Urothelium cell line (cell line): ENCODE measurements around the gene KLHL11.
"Not testable (repeated sequence)": the region's sequence is repeated elsewhere in the genome, so short reads cannot be mapped to it uniquely, and the experiment has no call there.

Experiments used
- DNase-seq: peaks from one replicate; pipeline ENCODE4 v3.0.0; 2011; ENCODE audit warnings: low spot score, mixed read lengths
- FAIRE-seq: peaks from 2 replicates; lab custom pipeline; 2011; peaks lifted over from hg19 to GRCh38; lab: Jason Lieb, UNC

KLHL11 gene

GRCh38 chr17:41891135-41892020 is 26.2 kb upstream of the KLHL11 start:
- no peak for DNase-seq
- no peak for FAIRE-seq

- DNase-seq: no peak
- no peak for FAIRE-seq
Measured at GRCh38 chr17:41888332-41888965, 23.2 kb upstream of the KLHL11 start.

- FAIRE-seq (no peak), DNase-seq (no peak)
Measured at GRCh38 chr17:41885733-41886132, 20.5 kb upstream of the KLHL11 start.

DNA sequence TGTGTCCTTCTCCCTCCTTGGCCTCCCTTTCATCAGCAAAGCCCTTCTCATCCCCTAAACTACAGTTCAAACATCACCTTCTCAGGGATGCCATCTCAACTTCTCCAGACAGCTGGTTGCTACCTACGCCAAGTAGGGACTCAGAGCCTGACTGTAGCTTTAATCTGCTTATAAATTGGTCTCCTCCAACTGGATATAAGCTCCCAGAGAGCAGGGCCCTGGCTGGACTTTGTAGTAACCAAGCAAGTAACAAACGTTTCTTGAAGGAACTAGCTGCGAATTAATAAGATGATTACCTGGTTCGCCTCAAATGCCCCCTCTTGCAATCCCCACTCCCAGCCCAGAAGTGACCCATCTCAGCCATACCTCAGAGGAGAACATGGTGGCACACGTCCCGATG is 17.5 kb upstream of the KLHL11 start:
- FAIRE-seq (no peak), DNase-seq (no peak)

- FAIRE-seq (no peak), DNase-seq (no peak)
Measured at GRCh38 chr17:41880130-41880529, 14.9 kb upstream of the KLHL11 start.

DNA sequence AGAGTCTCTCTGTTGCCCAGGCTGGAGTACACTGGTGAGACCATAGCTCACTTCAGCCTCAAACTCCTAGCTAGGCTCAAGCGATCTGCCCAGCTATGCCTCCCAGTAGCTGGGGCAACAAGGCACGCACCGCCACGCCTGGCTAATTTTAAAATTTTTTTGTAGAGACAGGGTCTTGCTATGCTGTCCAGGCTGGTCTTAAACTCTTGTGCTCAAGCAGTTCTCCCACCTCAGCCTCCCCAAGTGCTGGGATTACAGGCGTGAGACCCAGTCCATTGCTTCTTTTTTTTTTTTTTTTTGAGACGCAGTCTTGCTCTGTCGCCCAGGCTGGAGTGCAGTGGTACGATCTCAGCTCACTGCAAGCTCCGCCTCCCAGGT is 9.1 kb upstream of the KLHL11 start:
- not testable (repeated sequence) for FAIRE-seq, DNase-seq

DNA sequence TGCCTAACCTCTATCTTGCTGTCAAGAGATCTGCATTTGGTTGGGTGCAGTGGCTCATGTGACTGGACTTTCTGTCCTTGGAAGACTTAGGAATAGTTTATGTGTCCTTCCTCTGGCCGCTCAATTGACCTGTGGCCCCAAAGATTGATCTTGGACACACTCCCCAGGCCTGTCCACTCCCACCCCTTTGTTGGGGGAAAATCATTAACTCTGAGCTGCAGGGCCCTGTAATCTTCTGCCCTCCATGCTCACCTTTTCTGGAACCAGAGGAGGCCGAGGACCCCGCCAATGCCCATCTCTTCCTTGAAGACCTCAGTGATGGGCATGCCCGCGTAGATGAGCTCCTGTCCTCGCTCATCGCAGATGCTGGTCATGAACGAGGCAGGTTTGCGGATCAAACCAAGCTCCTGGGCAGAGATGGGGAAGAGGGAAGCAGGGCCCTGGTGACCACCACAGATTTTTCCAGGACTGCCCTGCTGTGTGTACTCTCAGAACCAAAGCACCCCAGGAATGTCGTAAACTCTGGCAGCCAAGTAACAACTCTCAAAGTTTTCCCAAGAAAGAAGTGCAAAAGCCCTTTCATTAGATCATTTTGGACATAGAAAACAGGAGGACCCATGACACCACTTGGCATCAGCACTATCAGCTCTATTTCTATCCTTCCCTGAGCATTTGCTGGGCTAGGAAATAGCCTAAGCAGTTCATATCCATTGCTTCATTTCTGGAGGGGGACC is 8.5 kb upstream of the KLHL11 start:
- DNase-seq (no peak), FAIRE-seq (no peak)

GRCh38 chr17:41871789-41872188 is 6.6 kb upstream of the KLHL11 start:
- DNase-seq (no peak), FAIRE-seq (no peak)

DNA sequence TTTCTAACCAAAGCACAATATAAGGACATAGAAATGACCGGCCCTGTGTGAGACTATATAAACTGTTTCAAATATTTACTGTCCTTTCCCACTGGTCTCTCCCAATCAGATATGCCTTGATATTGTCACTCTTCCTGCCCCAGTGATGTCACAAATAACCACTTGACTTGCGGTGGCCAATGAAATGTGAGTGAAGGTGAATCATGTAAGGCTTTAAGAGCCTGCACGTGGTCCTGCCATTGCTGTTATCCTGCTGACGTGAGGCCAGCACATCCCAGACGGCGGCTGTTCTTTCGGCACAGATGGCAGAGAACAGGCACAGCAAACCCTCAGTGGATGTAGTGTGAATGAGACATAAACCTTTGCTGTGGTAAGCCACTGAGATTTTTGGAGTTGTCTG is 5.4 kb upstream of the KLHL11 start:
- FAIRE-seq (no peak), DNase-seq (no peak)

DNA sequence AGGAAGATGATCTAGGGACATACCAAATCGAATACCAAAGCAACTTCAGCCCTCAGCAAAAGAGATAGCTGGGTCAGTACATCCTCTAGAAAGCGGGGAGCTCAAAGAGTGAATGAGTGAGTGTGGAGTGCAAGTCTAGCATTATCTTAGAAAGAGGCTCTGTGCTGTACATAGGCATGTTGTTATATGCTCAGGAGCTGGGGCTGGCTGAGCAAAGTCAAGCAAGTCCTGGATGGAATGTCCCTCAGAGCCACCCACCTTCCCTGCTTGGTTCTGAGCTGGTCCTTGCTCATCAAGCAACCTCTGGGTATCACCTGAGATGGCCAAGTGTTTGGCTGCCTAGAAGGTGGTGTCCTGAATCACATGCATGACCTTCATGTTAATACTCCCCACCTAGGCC is 4.9 kb upstream of the KLHL11 start:
- no peak for DNase-seq
- no peak for FAIRE-seq

- FAIRE-seq (no peak), DNase-seq (no peak)
Measured at GRCh38 chr17:41869426-41869825, 4.2 kb upstream of the KLHL11 start.

DNA sequence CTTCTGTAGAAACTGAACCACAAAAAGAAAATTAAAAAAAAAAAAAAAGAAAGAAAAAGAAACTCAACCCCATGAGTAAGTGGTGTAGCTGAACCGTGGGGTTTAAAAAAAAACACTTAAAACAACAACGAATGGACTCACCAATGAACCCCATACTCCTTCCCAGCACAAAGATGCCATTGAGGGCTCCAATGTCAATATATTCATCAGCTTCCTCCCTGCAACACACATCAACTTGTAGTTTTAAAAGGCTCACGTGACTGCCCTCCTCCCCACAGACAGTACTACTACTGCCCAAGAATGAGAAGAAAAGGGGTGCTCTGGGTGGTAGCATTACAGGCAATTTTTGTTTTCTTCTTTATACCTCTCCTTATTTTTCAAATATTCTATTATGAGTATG is 3.3 kb upstream of the KLHL11 start:
- DNase-seq (no peak), FAIRE-seq (no peak)

DNA sequence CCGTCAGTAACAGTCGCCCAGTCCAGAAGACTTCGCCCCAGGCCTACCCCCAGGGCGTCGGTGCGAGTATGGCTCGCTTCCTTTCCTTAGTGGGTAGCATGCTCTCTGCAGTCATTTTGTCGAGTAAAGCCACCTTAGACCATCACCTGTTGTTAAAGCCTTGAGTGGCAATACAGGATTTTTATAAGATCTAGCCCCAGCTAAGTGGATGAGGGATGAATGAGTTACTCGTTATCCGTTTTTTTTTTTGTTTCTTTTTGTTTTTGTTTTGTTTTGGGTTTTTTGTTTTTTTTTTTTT is 322 bp upstream of the KLHL11 start:
- FAIRE-seq (no peak), DNase-seq (no peak)

DNA sequence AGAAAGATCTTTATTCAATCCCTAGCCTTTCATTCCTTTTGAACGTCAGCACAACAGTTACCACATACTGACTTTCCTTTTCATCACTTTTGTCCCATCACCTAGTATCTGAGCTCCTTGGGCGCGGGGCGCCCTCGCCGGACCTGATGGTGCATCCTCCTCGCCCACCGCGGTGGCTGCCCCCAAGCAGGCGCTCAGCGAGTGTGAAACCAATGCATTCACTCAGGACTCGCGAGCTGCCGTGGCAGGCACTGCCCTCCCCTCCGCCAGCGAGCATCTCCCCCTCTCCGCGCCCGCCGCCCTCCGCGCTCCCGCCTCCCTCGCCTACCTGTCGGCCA is 756 bp downstream of the KLHL11 start:
- no peak for DNase-seq
- FAIRE-seq: peak; percentile 52

GRCh38 chr17:41863074-41863848 is 2.0 kb downstream of the KLHL11 start:
- FAIRE-seq (no peak), DNase-seq (no peak)

- DNase-seq (no peak), FAIRE-seq (no peak)
Measured at GRCh38 chr17:41860254-41860931, 4.8 kb downstream of the KLHL11 start.

- FAIRE-seq: not testable (repeated sequence)
Measured at GRCh38 chr17:41851382-41851781, 13.8 kb downstream of the KLHL11 start.

DNA sequence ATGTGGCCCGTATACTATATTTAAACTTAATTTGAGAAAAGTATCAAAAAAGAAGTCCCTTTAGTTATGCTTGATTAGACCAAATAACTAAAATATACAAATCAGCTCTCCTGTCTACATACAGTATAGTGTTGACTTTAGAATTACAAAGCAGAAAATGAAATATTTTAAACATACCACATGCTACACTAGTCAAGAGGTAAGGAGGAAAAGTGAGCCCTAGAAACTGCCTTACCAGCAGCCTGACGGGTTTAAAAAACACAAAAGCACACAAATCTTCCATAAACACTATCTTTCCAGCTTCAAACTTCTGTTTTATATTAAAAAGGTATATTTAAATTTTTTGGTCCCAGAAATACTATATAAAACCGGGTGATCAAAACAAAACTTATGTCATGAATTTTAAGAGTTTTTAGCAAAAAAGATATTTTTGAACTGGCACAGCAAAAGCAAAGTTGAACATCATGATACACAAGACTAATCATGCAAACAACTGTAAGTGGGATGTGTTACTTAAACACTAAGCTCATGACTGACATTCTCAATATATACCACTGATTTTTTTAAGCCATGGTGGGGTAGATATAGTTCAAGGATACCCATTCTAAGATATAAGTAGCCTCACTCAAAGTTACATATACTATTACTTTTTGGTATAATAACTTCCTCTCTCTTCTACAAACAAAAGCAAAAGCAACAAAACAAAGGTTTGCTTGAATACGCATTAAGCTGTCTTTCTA is 15.8 kb downstream of the KLHL11 start:
- FAIRE-seq (no peak), DNase-seq (no peak)

More at GRCh38 chr17:41851382-41851781, 13.8 kb downstream of the KLHL11 start:
- not testable (repeated sequence) for DNase-seq

GRCh38 chr17:41848788-41849187 is 16.4 kb downstream of the KLHL11 start:
- DNase-seq (no peak), FAIRE-seq (no peak)

- no peak for DNase-seq
- FAIRE-seq: no peak
Measured at GRCh38 chr17:41844971-41845370, 20.3 kb downstream of the KLHL11 start.
